ENCODE results near the gene VTI1A.

GRCh38 chr10:112698818-112699164 lies 251.8 kb downstream of the VTI1A start:
- TF ChIP-seq CTCF (IDR thresholded peaks at IDR 0.05) (no peak), EP300 (IDR thresholded peaks at IDR 0.05) (no peak)

Measured in ovary (tissue), 3 donors.